Gastroesophageal sphincter (tissue), 4 donors: Measurements from ENCODE around the gene UCP2. TPM values are rescaled to one million over a fixed set of nuclear protein-coding genes. Genes with fewer than 3 reads are reported as not detected.

Source experiments
- ATAC-seq: fragments of 150-250 bp; one replicate; pipeline ENCODE4 v1.9.1; 2016; ENCODE audit warnings: mild to moderate bottlenecking, moderate library complexity
- H3K27ac ChIP-seq, 4 donors: fragments of 200-600 bp; sonication (generic) in 3 of 4; 1 replicate in 3 of 4; 2 replicates in 1 of 4; pipeline ENCODE4 v1.5.1; 2016 to 2019
- H3K27me3 ChIP-seq: fragments of 200-600 bp; sonication (generic); one replicate; pipeline ENCODE4 v1.5.1; 2019
- H3K36me3 ChIP-seq, 2 donors: fragments of 200-600 bp; sonication (generic); one replicate each; pipeline ENCODE4 v1.5.1; 2019; ENCODE audit warnings: control low read depth in 1 of 2
- H3K4me1 ChIP-seq, 3 donors: fragments of 200-600 bp; sonication (generic); 1 replicate in 2 of 3; 2 replicates in 1 of 3; pipeline ENCODE4 v1.5.1; 2016 to 2019; ENCODE audit warnings: control low read depth in 2 of 3
- H3K4me3 ChIP-seq, 2 donors: fragments of 200-600 bp; sonication (generic); one replicate each; pipeline ENCODE4 v1.5.1; 2019; ENCODE audit warnings: mild to moderate bottlenecking in 1 of 2, moderate library complexity in 1 of 2
- H3K9me3 ChIP-seq, 3 donors: fragments of 200-600 bp; sonication (generic); one replicate each; pipeline ENCODE4 v1.5.1; 2017 to 2019; ENCODE audit warnings: control low read depth in 2 of 3
- EP300 ChIP-seq: sonication (generic); formaldehyde crosslinking; IDR thresholded peaks from one replicate; pipeline ENCODE4 v1.6.1; 2017; ENCODE audit warnings: antibody characterized with exemption, mild to moderate bottlenecking
- POLR2A ChIP-seq, 2 donors: fragments of 450-650 bp; IDR thresholded peaks; one replicate each; pipeline ENCODE4 v1.6.1; 2017; ENCODE audit warnings: antibody characterized with exemption in 2 of 2, mild to moderate bottlenecking in 2 of 2, moderate library complexity in 1 of 2
- POLR2AphosphoS5 ChIP-seq: sonication (generic); formaldehyde crosslinking; IDR thresholded peaks from one replicate; pipeline ENCODE4 v1.6.1; 2017; ENCODE audit warnings: antibody characterized with exemption
- WGBS, 2 donors: methylation state at CpG; one replicate each; pipeline ENCODE4 v1.1.5; 2018; ENCODE audit warnings: low coverage in 1 of 2; 5-methylcytosine and 5-hydroxymethylcytosine counted together
- total RNA-seq, 4 donors: library from RNA; depleted of rRNA; stranded (reverse); fragments of >200 nt; gene quantifications; one replicate each; pipeline ENCODE4 v1.1.0, GENCODE V29; 2016
- TF ChIP-seq, protein P1 (sequence below), 4 experiments: fragments of 200-600 bp in 2 of 4; fragments of 450-650 bp in 2 of 4; sonication (generic) in 1 of 4; IDR thresholded peaks; one replicate each; pipeline ENCODE4 v1.5.1; 2017 to 2019; ENCODE audit warnings: antibody characterized with exemption in 4 of 4, mild to moderate bottlenecking in 2 of 4, moderate library complexity in 2 of 4

UCP2 gene
- total RNA-seq, 4 donors from 2014 or later: 5.8 to 37.2 (median 33.2) TPM

DNA sequence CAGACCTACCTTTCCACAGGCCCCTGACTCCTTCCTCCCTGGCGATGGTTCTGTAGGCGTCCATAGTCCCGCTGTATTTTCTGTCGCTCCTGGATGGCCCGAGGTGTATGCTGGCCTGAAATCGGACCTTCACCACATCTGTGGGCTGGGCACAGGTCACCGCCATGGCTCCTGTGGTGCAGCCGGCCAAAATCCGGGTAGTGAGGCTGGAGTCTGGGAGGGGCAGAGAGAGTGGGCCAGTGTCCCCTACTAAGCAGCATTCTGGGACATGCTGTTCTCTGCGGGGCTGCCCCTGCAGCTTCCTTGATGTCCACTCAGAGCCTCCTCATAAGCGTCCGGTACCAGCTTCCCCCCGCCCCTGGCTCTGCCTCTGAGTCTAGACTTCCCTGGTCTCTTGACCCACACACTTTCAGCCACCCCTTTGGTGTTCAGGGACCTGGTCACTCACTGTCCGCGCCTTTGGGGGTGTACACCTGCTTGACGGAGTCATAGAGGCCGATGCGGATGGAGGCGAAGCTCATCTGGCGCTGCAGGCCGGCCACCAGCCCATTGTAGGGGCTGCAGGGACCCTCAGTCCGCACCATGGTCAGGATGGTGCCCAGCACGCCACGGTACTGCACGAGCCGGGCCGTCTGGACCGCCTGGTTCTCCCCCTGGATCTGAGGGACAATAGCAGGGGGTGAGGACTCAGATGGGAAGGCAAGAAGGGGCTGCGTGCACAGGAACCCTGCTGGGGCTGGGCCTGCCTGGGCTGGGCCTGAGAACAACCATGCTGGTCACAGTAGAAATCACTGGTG lies 23.3 kb upstream of the UCP2 start:
- Histone ChIP-seq H3K27ac (no peak overlapping the region), H3K27me3 (no peaks in the 10 kb centered on the region), H3K36me3 (peaks cover 0 to 53% of the 10 kb centered on the region in 2 donors), H3K4me3 (no peak overlapping the region), H3K9me3 (no peaks in the 10 kb centered on the region), H3K4me1 (no peaks in the 10 kb centered on the region)
- TF ChIP-seq POLR2A (IDR thresholded peaks at IDR 0.05) (no peak), POLR2AphosphoS5 (no peak), EP300 (no peak)
- TF ChIP-seq, protein P1, sequence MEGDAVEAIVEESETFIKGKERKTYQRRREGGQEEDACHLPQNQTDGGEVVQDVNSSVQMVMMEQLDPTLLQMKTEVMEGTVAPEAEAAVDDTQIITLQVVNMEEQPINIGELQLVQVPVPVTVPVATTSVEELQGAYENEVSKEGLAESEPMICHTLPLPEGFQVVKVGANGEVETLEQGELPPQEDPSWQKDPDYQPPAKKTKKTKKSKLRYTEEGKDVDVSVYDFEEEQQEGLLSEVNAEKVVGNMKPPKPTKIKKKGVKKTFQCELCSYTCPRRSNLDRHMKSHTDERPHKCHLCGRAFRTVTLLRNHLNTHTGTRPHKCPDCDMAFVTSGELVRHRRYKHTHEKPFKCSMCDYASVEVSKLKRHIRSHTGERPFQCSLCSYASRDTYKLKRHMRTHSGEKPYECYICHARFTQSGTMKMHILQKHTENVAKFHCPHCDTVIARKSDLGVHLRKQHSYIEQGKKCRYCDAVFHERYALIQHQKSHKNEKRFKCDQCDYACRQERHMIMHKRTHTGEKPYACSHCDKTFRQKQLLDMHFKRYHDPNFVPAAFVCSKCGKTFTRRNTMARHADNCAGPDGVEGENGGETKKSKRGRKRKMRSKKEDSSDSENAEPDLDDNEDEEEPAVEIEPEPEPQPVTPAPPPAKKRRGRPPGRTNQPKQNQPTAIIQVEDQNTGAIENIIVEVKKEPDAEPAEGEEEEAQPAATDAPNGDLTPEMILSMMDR (IDR thresholded peaks at IDR 0.05): no peak
- no peak for ATAC-seq
- 100% methylated on average over 3 to 5 of the region's 29 CpGs for WGBS, 2 donors

- TF ChIP-seq EP300 (no peak), POLR2AphosphoS5 (no peak), POLR2A (IDR thresholded peaks at IDR 0.05) (no peak)
- TF ChIP-seq, protein P1 (IDR thresholded peaks at IDR 0.05): no peak
- Histone ChIP-seq H3K4me1 (no peaks in the 10 kb centered on the region), H3K36me3 (peaks cover 0 to 63% of the 10 kb centered on the region in 2 donors), H3K27me3 (no peaks in the 10 kb centered on the region), H3K4me3 (no peak overlapping the region), H3K9me3 (no peaks in the 10 kb centered on the region), H3K27ac (no peak overlapping the region)
- ATAC-seq: no peak
- 54 to 62% methylated on average over 6 to 8 of the region's 11 CpGs for WGBS, 2 donors
Measured at GRCh38 chr11:74004759-74005615, 22.3 kb upstream of the UCP2 start.

DNA sequence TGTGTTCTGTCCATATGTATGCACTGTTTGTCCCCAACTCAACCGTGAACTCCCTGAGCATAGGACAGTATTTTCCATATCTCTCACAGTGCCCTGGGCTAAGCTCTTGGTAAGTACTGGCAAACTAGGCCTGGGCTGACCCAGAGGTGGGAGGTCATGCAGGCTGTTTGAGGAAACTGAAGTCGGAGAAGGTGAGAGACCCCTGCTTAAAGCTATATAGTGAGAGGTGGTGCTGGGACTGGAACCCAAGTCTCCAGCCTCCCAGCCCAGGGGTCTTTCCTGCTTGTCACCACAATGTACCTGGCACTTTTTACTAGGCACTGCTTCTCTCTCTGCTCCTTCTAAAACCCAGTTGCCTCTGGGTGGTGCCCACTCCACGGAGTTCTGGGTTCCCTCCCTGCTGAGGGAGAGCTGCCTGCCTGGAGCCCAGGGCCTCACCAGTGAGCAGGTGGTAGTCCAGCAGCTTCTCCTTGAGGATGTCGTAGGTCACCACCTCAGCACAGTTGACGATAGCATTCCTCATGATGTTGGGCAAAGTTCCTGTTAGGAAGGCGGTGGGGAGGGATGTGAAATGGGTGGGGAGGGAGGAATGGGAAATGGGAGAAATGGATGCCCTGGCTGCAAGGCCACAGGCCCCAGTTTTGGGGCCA lies 21.5 kb upstream of the UCP2 start:
- no peaks in the 10 kb centered on the region for H3K4me1 ChIP-seq
- TF ChIP-seq EP300 (no peak), POLR2A (IDR thresholded peaks at IDR 0.05) (no peak), POLR2AphosphoS5 (no peak)
- TF ChIP-seq, protein P1 (IDR thresholded peaks at IDR 0.05): no peak
- H3K9me3 ChIP-seq: no peaks in the 10 kb centered on the region
- H3K36me3 ChIP-seq: peaks cover 0 to 65% of the 10 kb centered on the region in 2 donors
- H3K27me3 ChIP-seq: no peaks in the 10 kb centered on the region
- no peak overlapping the region for H3K27ac ChIP-seq
- no peak overlapping the region for H3K4me3 ChIP-seq
- 91% methylated on average over 3 of the region's 6 CpGs; no CpG with 5 or more reads in 1 of the 2 donors for WGBS, 2 donors
- no peak for ATAC-seq

DNA sequence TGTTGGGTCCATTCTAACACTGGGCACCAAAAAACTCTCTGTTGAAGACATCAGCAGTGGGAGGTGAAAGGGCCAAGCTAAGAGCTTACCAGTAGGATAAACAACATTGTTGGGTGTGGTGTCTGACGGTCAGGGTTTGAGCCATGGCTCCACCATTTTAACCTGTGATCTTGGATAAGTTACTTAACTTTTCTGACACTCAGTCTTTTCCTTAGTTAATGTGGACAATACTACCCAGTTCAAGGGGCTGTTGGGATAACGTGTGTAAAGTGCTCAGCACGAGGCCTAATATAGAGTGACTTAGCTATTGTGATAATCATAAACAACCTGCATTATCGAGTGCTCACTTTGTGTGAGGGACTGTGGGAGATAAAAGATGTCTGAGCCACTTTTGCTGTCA lies 20.2 kb upstream of the UCP2 start:
- no peak overlapping the region for H3K27ac ChIP-seq
- H3K9me3 ChIP-seq: no peaks in the 10 kb centered on the region
- H3K27me3 ChIP-seq: no peaks in the 10 kb centered on the region
- no peaks in the 10 kb centered on the region for H3K4me1 ChIP-seq
- H3K4me3 ChIP-seq: no peak overlapping the region
- no peak for TF ChIP-seq EP300
- TF ChIP-seq POLR2A (IDR thresholded peaks at IDR 0.05): no peak
- TF ChIP-seq, protein P1 (IDR thresholded peaks at IDR 0.05): no peak
- no peak for TF ChIP-seq POLR2AphosphoS5
- ATAC-seq: no peak
- peaks cover 0 to 65% of the 10 kb centered on the region in 2 donors for H3K36me3 ChIP-seq
- WGBS, 2 donors: 89 to 96% methylated on average over 4 of the region's 4 CpGs
